ENCODE data around the gene TUBA3E. TPM values are rescaled to one million over a fixed set of nuclear protein-coding genes. Genes with fewer than 3 reads are reported as not detected.
"Not testable (repeated sequence)": the region's sequence is repeated elsewhere in the genome, so short reads cannot be mapped to it uniquely, and the experiment has no call there.

The TUBA3E gene
- total and polyA plus RNA-seq, 12 donors = not detected

GRCh38 chr2:130169896-130170295 lies 28.3 kb downstream of the TUBA3E start:
- intact Hi-C loops (cut with DNase I) = no loop called here
- no peak overlapping the region for H3K4me3 ChIP-seq
- no peak overlapping the region for H3K27ac ChIP-seq
- TF ChIP-seq CTCF (IDR thresholded peaks at IDR 0.05) (no peak), POLR2A (IDR thresholded peaks at IDR 0.05) (no peak)
- no peak for DNase-seq
- H3K36me3 ChIP-seq (replicated peaks in 1 of 2) = peaks cover 0 to 86% of the 10 kb centered on the region in 2 donors
- no peaks in the 10 kb centered on the region for H3K4me1 ChIP-seq (replicated peaks in 1 of 2)
- H3K27me3 ChIP-seq = no peaks in the 10 kb centered on the region
- 92 to 94% (median 93%) methylated on average over 7 of the region's 7 CpGs for WGBS, 4 donors
- no peaks in the 10 kb centered on the region for H3K9me3 ChIP-seq (replicated peaks in 1 of 3)

GRCh38 chr2:130169163-130169562 lies 29.1 kb downstream of the TUBA3E start:
- WGBS, 4 donors = 81 to 94% (median 90%) methylated on average over 3 of the region's 3 CpGs
- H3K4me1 ChIP-seq (replicated peaks in 1 of 2); H3K9me3 ChIP-seq (replicated peaks in 1 of 3); H3K27ac ChIP-seq; H3K4me3 ChIP-seq; DNase-seq; H3K27me3 ChIP-seq; intact Hi-C loops (cut with DNase I): not testable (repeated sequence)
- H3K36me3 ChIP-seq (replicated peaks in 1 of 2) = peaks cover 0 to 86% of the 10 kb centered on the region in 2 donors

- 77 to 87% (median 83%) methylated on average over 2 to 3 of the region's 3 CpGs for WGBS, 4 donors
- H3K27me3 ChIP-seq; H3K27ac ChIP-seq; DNase-seq; intact Hi-C loops (cut with DNase I); H3K4me3 ChIP-seq; H3K4me1 ChIP-seq (replicated peaks in 1 of 2); H3K9me3 ChIP-seq (replicated peaks in 1 of 3): not testable (repeated sequence)
- peaks cover 0 to 79% of the 10 kb centered on the region in 2 donors for H3K36me3 ChIP-seq (replicated peaks in 1 of 2)
Observed at GRCh38 chr2:130166611-130167010, 31.6 kb downstream of the TUBA3E start.

GRCh38 chr2:130165293-130166016 lies 32.8 kb downstream of the TUBA3E start:
- intact Hi-C loops (cut with DNase I) = no loop called here
- Histone ChIP-seq H3K9me3 (replicated peaks in 1 of 3) (no peaks in the 10 kb centered on the region), H3K4me3 (no peak overlapping the region), H3K27ac (no peak overlapping the region), H3K27me3 (no peaks in the 10 kb centered on the region), H3K4me1 (replicated peaks in 1 of 2) (no peaks in the 10 kb centered on the region), H3K36me3 (replicated peaks in 1 of 2) (peaks cover 0 to 68% of the 10 kb centered on the region in 2 donors)
- WGBS, 4 donors = 93 to 97% (median 96%) methylated on average over 8 of the region's 8 CpGs
- DNase-seq = no peak
- TF ChIP-seq CTCF (IDR thresholded peaks at IDR 0.05) (no peak), POLR2A (IDR thresholded peaks at IDR 0.05) (no peak)

GRCh38 chr2:130162968-130163367 lies 35.3 kb downstream of the TUBA3E start:
- H3K27ac ChIP-seq = no peak overlapping the region
- DNase-seq = no peak
- TF ChIP-seq POLR2A (IDR thresholded peaks at IDR 0.05) (no peak), CTCF (IDR thresholded peaks at IDR 0.05) (no peak)
- H3K36me3 ChIP-seq (replicated peaks in 1 of 2) = peaks cover 0 to 52% of the 10 kb centered on the region in 2 donors
- no peak overlapping the region for H3K4me3 ChIP-seq
- H3K27me3 ChIP-seq = no peaks in the 10 kb centered on the region
- 90 to 100% (median 94%) methylated on average over 3 to 9 of the region's 9 CpGs for WGBS, 4 donors
- intact Hi-C loops (cut with DNase I) = no loop called here
- H3K9me3 ChIP-seq (replicated peaks in 1 of 3) = no peaks in the 10 kb centered on the region
- no peaks in the 10 kb centered on the region for H3K4me1 ChIP-seq (replicated peaks in 1 of 2)

- H3K4me3 ChIP-seq; H3K27me3 ChIP-seq; intact Hi-C loops (cut with DNase I); DNase-seq; H3K4me1 ChIP-seq (replicated peaks in 1 of 2); H3K9me3 ChIP-seq (replicated peaks in 1 of 3); H3K27ac ChIP-seq: not testable (repeated sequence)
- WGBS, 4 donors = 94 to 100% (median 97%) methylated on average over 5 to 7 of the region's 7 CpGs
- peaks cover 0 to 47% of the 10 kb centered on the region in 2 donors for H3K36me3 ChIP-seq (replicated peaks in 1 of 2)
Observed at GRCh38 chr2:130162486-130162885, 35.8 kb downstream of the TUBA3E start.

GRCh38 chr2:130160838-130161705 lies 37.2 kb downstream of the TUBA3E start:
- H3K4me3 ChIP-seq; H3K4me1 ChIP-seq (replicated peaks in 1 of 2); H3K9me3 ChIP-seq (replicated peaks in 1 of 3); intact Hi-C loops (cut with DNase I); H3K27ac ChIP-seq; H3K27me3 ChIP-seq; DNase-seq: not testable (repeated sequence)
- WGBS, 4 donors = 80 to 88% (median 84%) methylated on average over 18 to 25 of the region's 25 CpGs
- H3K36me3 ChIP-seq (replicated peaks in 1 of 2) = peaks cover 0 to 34% of the 10 kb centered on the region in 2 donors

Data from adrenal gland (tissue), 12 donors.